ENCODE results near the gene CD200R1.

Gene CD200R1

DNA sequence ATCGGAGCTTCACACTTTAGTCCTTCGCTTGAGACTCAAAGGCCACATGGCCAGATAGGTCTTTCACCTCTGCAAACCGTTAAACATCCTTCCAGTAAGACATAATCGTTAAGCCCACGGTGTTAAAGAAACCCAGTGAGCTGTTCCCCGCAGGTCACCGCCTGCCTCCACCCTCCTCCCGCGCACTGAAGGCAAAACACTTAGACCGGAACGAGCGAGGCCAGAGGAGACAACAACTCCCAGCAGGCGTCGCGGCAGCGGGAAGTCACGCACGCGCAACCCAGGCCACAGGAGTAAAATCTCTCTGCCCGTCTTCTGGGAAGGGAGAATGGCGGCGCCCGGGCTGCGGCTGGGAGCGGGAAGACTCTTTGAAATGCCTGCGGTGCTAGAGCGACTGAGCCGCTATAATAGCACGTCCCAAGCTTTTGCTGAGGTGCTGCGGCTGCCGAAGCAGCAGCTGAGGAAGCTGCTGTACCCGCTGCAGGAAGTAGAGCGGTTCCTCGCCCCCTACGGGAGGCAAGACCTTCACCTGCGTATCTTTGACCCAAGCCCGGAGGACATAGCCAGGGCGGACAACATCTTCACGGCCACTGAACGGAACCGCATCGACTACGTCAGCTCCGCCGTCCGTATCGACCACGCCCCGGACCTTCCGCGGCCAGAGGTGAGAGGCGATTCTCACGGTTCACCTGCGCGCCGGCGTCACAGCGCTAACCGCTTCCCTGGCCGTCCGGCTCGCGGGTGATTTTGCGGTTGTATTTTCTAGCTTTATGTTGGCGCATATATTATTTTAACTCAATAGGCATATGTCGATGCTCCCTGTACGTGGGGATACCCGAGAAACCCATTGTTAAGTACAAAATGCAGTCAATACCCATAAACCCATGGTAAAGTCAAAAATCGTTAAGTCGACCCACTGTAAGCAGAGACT lies 16.0 kb upstream of the CD200R1 start, which contains the start of gene GTPBP8:
GTPBP8 (plus strand) TSS at position 313 of the 931 bp plus-strand sequence; CDS start at position 329, 16 bp downstream.
- H3K9me2 ChIP-seq (ENCODE audit: low read depth, low read length) = no peaks in the 10 kb centered on the region
- H2AFZ ChIP-seq (ENCODE audit: low read length) = peak within 1 kb of the TSS; percentile 90
- TF ChIP-seq, protein P1, sequence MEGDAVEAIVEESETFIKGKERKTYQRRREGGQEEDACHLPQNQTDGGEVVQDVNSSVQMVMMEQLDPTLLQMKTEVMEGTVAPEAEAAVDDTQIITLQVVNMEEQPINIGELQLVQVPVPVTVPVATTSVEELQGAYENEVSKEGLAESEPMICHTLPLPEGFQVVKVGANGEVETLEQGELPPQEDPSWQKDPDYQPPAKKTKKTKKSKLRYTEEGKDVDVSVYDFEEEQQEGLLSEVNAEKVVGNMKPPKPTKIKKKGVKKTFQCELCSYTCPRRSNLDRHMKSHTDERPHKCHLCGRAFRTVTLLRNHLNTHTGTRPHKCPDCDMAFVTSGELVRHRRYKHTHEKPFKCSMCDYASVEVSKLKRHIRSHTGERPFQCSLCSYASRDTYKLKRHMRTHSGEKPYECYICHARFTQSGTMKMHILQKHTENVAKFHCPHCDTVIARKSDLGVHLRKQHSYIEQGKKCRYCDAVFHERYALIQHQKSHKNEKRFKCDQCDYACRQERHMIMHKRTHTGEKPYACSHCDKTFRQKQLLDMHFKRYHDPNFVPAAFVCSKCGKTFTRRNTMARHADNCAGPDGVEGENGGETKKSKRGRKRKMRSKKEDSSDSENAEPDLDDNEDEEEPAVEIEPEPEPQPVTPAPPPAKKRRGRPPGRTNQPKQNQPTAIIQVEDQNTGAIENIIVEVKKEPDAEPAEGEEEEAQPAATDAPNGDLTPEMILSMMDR (IDR thresholded peaks at IDR 0.05; ENCODE audit: low read length) = no peak; the same call in 1 of the 2 replicates
- no peak for TF ChIP-seq EZH2 (IDR thresholded peaks at IDR 0.05; ENCODE audit: borderline replicate concordance, low read length)
- peak within 1 kb of the TSS; percentile 89 for H3K27ac ChIP-seq (ENCODE audit: low read depth, low read length, poor library complexity, severe bottlenecking)
- peak within 1 kb of the TSS; percentile 99 for H3K4me2 ChIP-seq (ENCODE audit: low read length)
- no peaks in the 10 kb centered on the region for H3K9me3 ChIP-seq (ENCODE audit: low read length)
- H3K79me2 ChIP-seq (ENCODE audit: insufficient read depth, low read length) = peaks cover 19% of the 10 kb centered on the region; the same call in 1 of the 2 replicates
- peak within 1 kb of the TSS; percentile 75 for H3K9ac ChIP-seq (ENCODE audit: low read length)
- peak within 1 kb of the TSS; percentile 97 for H3K4me3 ChIP-seq (ENCODE audit: low read depth, low read length, poor library complexity, severe bottlenecking)
- no peaks in the 10 kb centered on the region for H3F3A ChIP-seq (ENCODE audit: insufficient read depth, low read length)
- H3K27me3 ChIP-seq (ENCODE audit: insufficient read depth, low read length) = no peaks in the 10 kb centered on the region
- H4K20me1 ChIP-seq (ENCODE audit: insufficient read depth, low read length) = no peaks in the 10 kb centered on the region
- H3K4me1 ChIP-seq (ENCODE audit: insufficient read depth, low read length, severe bottlenecking) = peaks cover 29% of the 10 kb centered on the region
- H3K36me3 ChIP-seq (ENCODE audit: insufficient read depth, low read length) = no peaks in the 10 kb centered on the region

DNA sequence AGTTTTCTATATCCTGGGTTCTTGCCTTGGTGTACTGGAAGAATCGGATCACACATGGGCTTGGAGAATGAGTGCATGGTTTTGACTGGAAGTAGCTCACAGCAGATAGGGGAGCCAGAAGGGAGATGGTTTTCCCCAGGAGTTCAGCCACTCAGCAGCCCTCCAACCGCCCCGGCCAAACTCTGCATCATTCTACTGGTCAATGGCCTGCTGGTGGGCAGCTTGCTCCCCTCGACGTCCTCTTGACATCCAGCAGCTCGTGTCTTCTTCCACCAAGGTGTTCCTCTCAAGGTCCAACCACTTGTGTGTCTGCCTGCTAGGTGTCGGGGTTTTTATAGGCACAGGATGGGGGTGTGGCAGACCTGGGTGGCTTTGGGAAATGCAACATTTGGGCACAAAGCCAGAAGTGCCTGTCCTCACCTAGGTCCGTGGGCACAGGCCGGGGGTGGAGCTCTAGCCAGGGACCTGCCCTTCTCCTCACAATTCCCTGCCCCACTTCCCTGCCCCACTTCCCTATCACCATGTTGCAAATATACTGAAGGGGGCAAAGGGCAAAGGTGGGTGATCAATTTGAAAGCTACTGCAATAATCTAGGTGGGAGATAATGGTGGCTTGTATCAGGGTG lies 12.9 kb upstream of the CD200R1 start:
- Histone ChIP-seq H3K4me3 (ENCODE audit: low read depth, low read length, poor library complexity, severe bottlenecking) (no peak overlapping the region), H3K9ac (ENCODE audit: low read length) (no peak overlapping the region), H3K27me3 (ENCODE audit: insufficient read depth, low read length) (no peaks in the 10 kb centered on the region), H3K9me3 (ENCODE audit: low read length) (no peaks in the 10 kb centered on the region), H3K4me2 (ENCODE audit: low read length) (no peak overlapping the region), H4K20me1 (ENCODE audit: insufficient read depth, low read length) (no peaks in the 10 kb centered on the region), H3K4me1 (ENCODE audit: insufficient read depth, low read length, severe bottlenecking) (peaks cover 28% of the 10 kb centered on the region), H3F3A (ENCODE audit: insufficient read depth, low read length) (no peaks in the 10 kb centered on the region), H2AFZ (ENCODE audit: low read length) (no peak overlapping the region), H3K79me2 (ENCODE audit: insufficient read depth, low read length) (peaks cover 14% of the 10 kb centered on the region; the same call in 1 of the 2 replicates), H3K27ac (ENCODE audit: low read depth, low read length, poor library complexity, severe bottlenecking) (no peak overlapping the region), H3K36me3 (ENCODE audit: insufficient read depth, low read length) (no peaks in the 10 kb centered on the region), H3K9me2 (ENCODE audit: low read depth, low read length) (no peaks in the 10 kb centered on the region)
- TF ChIP-seq, protein P1 (IDR thresholded peaks at IDR 0.05; ENCODE audit: low read length) = no peak
- no peak for TF ChIP-seq EZH2 (IDR thresholded peaks at IDR 0.05; ENCODE audit: borderline replicate concordance, low read length)

DNA sequence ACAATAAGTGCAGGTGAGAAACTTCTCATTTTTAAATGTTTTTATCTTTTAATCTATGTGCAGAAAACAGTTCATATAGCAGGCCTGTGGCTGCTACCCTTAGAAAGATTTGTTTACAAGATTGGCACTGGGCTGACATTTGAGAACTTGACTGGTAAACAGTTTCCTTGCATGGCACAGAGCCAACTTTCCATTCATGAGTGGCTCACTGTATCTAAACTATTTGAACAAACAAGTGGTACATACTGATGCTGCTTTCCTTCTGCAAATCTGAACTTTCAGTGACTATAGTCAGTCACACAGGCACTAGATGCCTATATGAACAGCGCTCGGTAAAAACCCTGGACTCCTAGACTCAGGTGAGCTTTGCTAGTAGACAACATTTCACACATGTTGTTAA lies 9.6 kb upstream of the CD200R1 start:
- H2AFZ ChIP-seq (ENCODE audit: low read length) = no peak overlapping the region
- no peak overlapping the region for H3K27ac ChIP-seq (ENCODE audit: low read depth, low read length, poor library complexity, severe bottlenecking)
- no peaks in the 10 kb centered on the region for H3K9me2 ChIP-seq (ENCODE audit: low read depth, low read length)
- H4K20me1 ChIP-seq (ENCODE audit: insufficient read depth, low read length) = no peaks in the 10 kb centered on the region
- H3F3A ChIP-seq (ENCODE audit: insufficient read depth, low read length) = no peaks in the 10 kb centered on the region
- H3K36me3 ChIP-seq (ENCODE audit: insufficient read depth, low read length) = no peaks in the 10 kb centered on the region
- H3K4me1 ChIP-seq (ENCODE audit: insufficient read depth, low read length, severe bottlenecking) = peaks cover 9% of the 10 kb centered on the region
- H3K4me3 ChIP-seq (ENCODE audit: low read depth, low read length, poor library complexity, severe bottlenecking) = no peak overlapping the region
- H3K9me3 ChIP-seq (ENCODE audit: low read length) = no peaks in the 10 kb centered on the region
- no peak overlapping the region for H3K4me2 ChIP-seq (ENCODE audit: low read length)
- no peak for TF ChIP-seq EZH2 (IDR thresholded peaks at IDR 0.05; ENCODE audit: borderline replicate concordance, low read length)
- no peaks in the 10 kb centered on the region for H3K27me3 ChIP-seq (ENCODE audit: insufficient read depth, low read length)
- H3K79me2 ChIP-seq (ENCODE audit: insufficient read depth, low read length) = no peaks in the 10 kb centered on the region
- no peak overlapping the region for H3K9ac ChIP-seq (ENCODE audit: low read length)
